ENCODE measurements around the gene ACMSD. TPM values are rescaled to one million over a fixed set of nuclear protein-coding genes. Genes with fewer than 3 reads are reported as not detected.

ACMSD gene
- total and polyA plus RNA-seq, 3 experiments from 2014 or later = not detected

- DNase-seq = no peak
- Mint-ChIP-seq H3K27ac (no peak overlapping the region), H3K27me3 (peaks cover 4 to 13% of the 10 kb centered on the region in 2 donors), H3K9me3 (peaks cover 0 to 7% (median 4%) of the 10 kb centered on the region in 5 donors), H3K4me1 (no peaks in the 10 kb centered on the region), H3K36me3 (peaks cover 0 to 16% (median 0%) of the 10 kb centered on the region in 3 donors), H3K4me3 (no peak overlapping the region)
- H3K9me3 ChIP-seq (ENCODE audit: low read length) = no peaks in the 10 kb centered on the region
- no peaks in the 10 kb centered on the region for H3K36me3 ChIP-seq (ENCODE audit: insufficient read depth, low read length)
- POLR2A ChIA-PET = no interaction called here
- H3K27me3 ChIP-seq (ENCODE audit: insufficient read depth, low read length, poor library complexity, severe bottlenecking) = no peaks in the 10 kb centered on the region
- no peaks in the 10 kb centered on the region for H3K4me1 ChIP-seq (ENCODE audit: insufficient read depth, low read length)
- H3K27ac ChIP-seq (ENCODE audit: low read depth, low read length) = no peak overlapping the region
- no peak overlapping the region for H3K4me3 ChIP-seq (ENCODE audit: low read length)
- CTCF ChIA-PET = no interaction called here
Measured at GRCh38 chr2:134852518-134852917, 14.1 kb downstream of the ACMSD start.

GRCh38 chr2:134855709-134856108, 17.3 kb downstream of the ACMSD start:
- Mint-ChIP-seq H3K9me3 (no peaks in the 10 kb centered on the region), H3K4me3 (no peak overlapping the region), H3K27ac (no peak overlapping the region), H3K4me1 (no peaks in the 10 kb centered on the region), H3K27me3 (peaks cover 8 to 13% of the 10 kb centered on the region in 2 donors), H3K36me3 (peaks cover 0 to 7% (median 0%) of the 10 kb centered on the region in 3 donors)
- Histone ChIP-seq H3K9me3 (ENCODE audit: low read length) (no peaks in the 10 kb centered on the region), H3K4me1 (ENCODE audit: insufficient read depth, low read length) (no peaks in the 10 kb centered on the region), H3K27ac (ENCODE audit: low read depth, low read length) (no peak overlapping the region), H3K4me3 (ENCODE audit: low read length) (no peak overlapping the region), H3K36me3 (ENCODE audit: insufficient read depth, low read length) (no peaks in the 10 kb centered on the region), H3K27me3 (ENCODE audit: insufficient read depth, low read length, poor library complexity, severe bottlenecking) (no peaks in the 10 kb centered on the region)
- no peak for DNase-seq
- POLR2A ChIA-PET = no interaction called here
- CTCF ChIA-PET = no interaction called here

- Mint-ChIP-seq H3K9me3 (no peaks in the 10 kb centered on the region), H3K4me3 (no peak overlapping the region), H3K27me3 (peaks cover 0 to 4% of the 10 kb centered on the region in 2 donors), H3K27ac (no peak overlapping the region), H3K36me3 (peaks cover 0 to 4% (median 0%) of the 10 kb centered on the region in 3 donors), H3K4me1 (no peaks in the 10 kb centered on the region)
- ChIA-PET CTCF (no interaction called here), POLR2A (no interaction called here)
- Histone ChIP-seq H3K27me3 (ENCODE audit: insufficient read depth, low read length, poor library complexity, severe bottlenecking) (no peaks in the 10 kb centered on the region), H3K36me3 (ENCODE audit: insufficient read depth, low read length) (no peaks in the 10 kb centered on the region), H3K4me3 (ENCODE audit: low read length) (no peak overlapping the region), H3K9me3 (ENCODE audit: low read length) (no peaks in the 10 kb centered on the region), H3K4me1 (ENCODE audit: insufficient read depth, low read length) (no peaks in the 10 kb centered on the region), H3K27ac (ENCODE audit: low read depth, low read length) (no peak overlapping the region)
- DNase-seq = no peak
Measured at GRCh38 chr2:134858245-134858644, 19.8 kb downstream of the ACMSD start.

DNA sequence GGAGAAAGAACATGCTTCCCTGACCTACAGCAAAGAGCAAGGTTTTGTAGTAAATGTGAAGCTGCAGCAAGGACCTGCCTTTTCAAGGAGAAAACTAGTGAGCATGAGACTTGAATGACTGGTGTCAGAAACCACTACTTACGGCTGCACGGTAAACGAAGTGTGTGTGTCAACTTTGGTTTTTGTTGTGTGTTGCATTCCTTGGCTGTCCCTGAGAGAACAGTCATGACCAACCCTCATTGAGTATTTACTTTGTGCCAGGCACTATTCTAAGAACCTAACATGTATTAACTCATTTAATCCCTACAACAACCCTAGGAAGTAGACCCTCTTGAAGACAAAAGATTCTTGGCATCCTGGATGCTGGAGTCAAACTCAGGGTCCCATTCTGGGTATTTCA, 22.8 kb downstream of the ACMSD start:
- Histone ChIP-seq H3K4me1 (ENCODE audit: insufficient read depth, low read length) (no peaks in the 10 kb centered on the region), H3K4me3 (ENCODE audit: low read length) (no peak overlapping the region), H3K27ac (ENCODE audit: low read depth, low read length) (no peak overlapping the region), H3K27me3 (ENCODE audit: insufficient read depth, low read length, poor library complexity, severe bottlenecking) (no peaks in the 10 kb centered on the region), H3K36me3 (ENCODE audit: insufficient read depth, low read length) (no peaks in the 10 kb centered on the region), H3K9me3 (ENCODE audit: low read length) (no peaks in the 10 kb centered on the region)
- no peak for DNase-seq
- ChIA-PET CTCF (no interaction called here), POLR2A (no interaction called here)
- H3K4me3 Mint-ChIP-seq = no peak overlapping the region
- peaks cover 0 to 4% of the 10 kb centered on the region in 2 donors for H3K27me3 Mint-ChIP-seq
- H3K27ac Mint-ChIP-seq = no peak overlapping the region
- H3K9me3 Mint-ChIP-seq = no peaks in the 10 kb centered on the region
- H3K4me1 Mint-ChIP-seq = no peaks in the 10 kb centered on the region
- no peaks in the 10 kb centered on the region for H3K36me3 Mint-ChIP-seq

DNA sequence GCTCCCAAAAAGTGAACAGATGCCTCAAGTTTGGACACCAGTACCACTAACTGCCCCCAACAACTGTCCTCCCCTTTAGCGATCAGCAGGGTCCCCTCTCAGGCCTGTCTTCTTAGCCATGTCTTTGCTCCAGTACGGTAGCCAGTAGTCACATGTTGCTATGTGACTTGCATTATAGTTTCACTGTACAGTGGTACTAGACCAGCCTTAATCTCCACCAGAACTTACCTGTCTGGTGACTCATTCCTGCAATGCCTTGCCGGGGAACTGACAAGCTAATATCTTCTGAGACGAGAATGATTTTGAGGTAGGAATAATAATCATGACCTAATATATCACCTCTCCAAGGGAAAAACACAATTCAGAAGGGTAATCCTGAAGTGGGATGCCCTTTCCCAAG, 23.7 kb downstream of the ACMSD start:
- ChIA-PET POLR2A (no interaction called here), CTCF (no interaction called here)
- Histone ChIP-seq H3K36me3 (ENCODE audit: insufficient read depth, low read length) (no peaks in the 10 kb centered on the region), H3K4me3 (ENCODE audit: low read length) (no peak overlapping the region), H3K27ac (ENCODE audit: low read depth, low read length) (no peak overlapping the region), H3K4me1 (ENCODE audit: insufficient read depth, low read length) (no peaks in the 10 kb centered on the region), H3K27me3 (ENCODE audit: insufficient read depth, low read length, poor library complexity, severe bottlenecking) (no peaks in the 10 kb centered on the region), H3K9me3 (ENCODE audit: low read length) (no peaks in the 10 kb centered on the region)
- H3K9me3 Mint-ChIP-seq = no peaks in the 10 kb centered on the region
- no peaks in the 10 kb centered on the region for H3K36me3 Mint-ChIP-seq
- no peak overlapping the region for H3K4me3 Mint-ChIP-seq
- no peak overlapping the region for H3K27ac Mint-ChIP-seq
- no peaks in the 10 kb centered on the region for H3K4me1 Mint-ChIP-seq
- no peak for DNase-seq
- peaks cover 0 to 4% of the 10 kb centered on the region in 2 donors for H3K27me3 Mint-ChIP-seq

- no peaks in the 10 kb centered on the region for H3K27me3 ChIP-seq (ENCODE audit: insufficient read depth, low read length, poor library complexity, severe bottlenecking)
- Mint-ChIP-seq H3K4me1 (no peaks in the 10 kb centered on the region), H3K36me3 (no peaks in the 10 kb centered on the region), H3K4me3 (no peak overlapping the region), H3K27ac (no peak overlapping the region), H3K27me3 (peaks cover 0 to 4% of the 10 kb centered on the region in 2 donors), H3K9me3 (no peaks in the 10 kb centered on the region)
- CTCF ChIA-PET = no interaction called here
- H3K4me3 ChIP-seq (ENCODE audit: low read length) = no peak overlapping the region
- H3K4me1 ChIP-seq (ENCODE audit: insufficient read depth, low read length) = no peaks in the 10 kb centered on the region
- H3K9me3 ChIP-seq (ENCODE audit: low read length) = no peaks in the 10 kb centered on the region
- no peak for DNase-seq
- H3K36me3 ChIP-seq (ENCODE audit: insufficient read depth, low read length) = no peaks in the 10 kb centered on the region
- POLR2A ChIA-PET = no interaction called here
- no peak overlapping the region for H3K27ac ChIP-seq (ENCODE audit: low read depth, low read length)
Measured at GRCh38 chr2:134862674-134863073, 24.3 kb downstream of the ACMSD start.

DNA sequence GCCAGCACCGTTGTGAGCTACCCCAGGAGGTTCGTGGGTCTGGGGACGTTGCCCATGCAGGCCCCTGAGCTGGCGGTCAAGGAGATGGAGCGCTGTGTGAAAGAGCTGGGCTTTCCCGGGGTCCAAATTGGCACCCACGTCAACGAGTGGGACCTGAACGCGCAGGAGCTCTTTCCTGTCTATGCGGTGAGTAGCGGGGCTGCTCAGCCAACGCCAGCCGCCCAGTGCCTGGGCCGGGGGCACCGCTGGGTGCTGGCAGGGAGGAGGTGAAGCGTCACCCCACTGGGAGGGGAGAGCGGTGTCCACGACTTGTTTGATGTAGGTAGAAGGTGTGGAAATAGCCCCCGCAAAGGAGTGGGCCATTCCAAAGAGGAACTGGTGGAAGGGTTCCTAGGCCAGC, 25.0 kb downstream of the ACMSD start:
- no peaks in the 10 kb centered on the region for H3K9me3 ChIP-seq (ENCODE audit: low read length)
- no peak overlapping the region for H3K27ac ChIP-seq (ENCODE audit: low read depth, low read length)
- Mint-ChIP-seq H3K4me3 (no peak overlapping the region), H3K27me3 (peaks cover 0 to 5% of the 10 kb centered on the region in 2 donors), H3K4me1 (no peaks in the 10 kb centered on the region), H3K36me3 (no peaks in the 10 kb centered on the region), H3K9me3 (no peaks in the 10 kb centered on the region), H3K27ac (no peak overlapping the region)
- POLR2A ChIA-PET = no interaction called here
- no peaks in the 10 kb centered on the region for H3K27me3 ChIP-seq (ENCODE audit: insufficient read depth, low read length, poor library complexity, severe bottlenecking)
- CTCF ChIA-PET = no interaction called here
- no peaks in the 10 kb centered on the region for H3K36me3 ChIP-seq (ENCODE audit: insufficient read depth, low read length)
- H3K4me1 ChIP-seq (ENCODE audit: insufficient read depth, low read length) = no peaks in the 10 kb centered on the region
- DNase-seq = no peak
- H3K4me3 ChIP-seq (ENCODE audit: low read length) = no peak overlapping the region

- Histone ChIP-seq H3K36me3 (ENCODE audit: insufficient read depth, low read length) (no peaks in the 10 kb centered on the region), H3K27ac (ENCODE audit: low read depth, low read length) (no peak overlapping the region), H3K4me3 (ENCODE audit: low read length) (no peak overlapping the region), H3K9me3 (ENCODE audit: low read length) (no peaks in the 10 kb centered on the region), H3K4me1 (ENCODE audit: insufficient read depth, low read length) (no peaks in the 10 kb centered on the region), H3K27me3 (ENCODE audit: insufficient read depth, low read length, poor library complexity, severe bottlenecking) (no peaks in the 10 kb centered on the region)
- no peak for DNase-seq
- CTCF ChIA-PET = no interaction called here
- Mint-ChIP-seq H3K27ac (no peak overlapping the region), H3K4me1 (no peaks in the 10 kb centered on the region), H3K9me3 (no peaks in the 10 kb centered on the region), H3K27me3 (peaks cover 0 to 2% of the 10 kb centered on the region in 2 donors), H3K4me3 (no peak overlapping the region), H3K36me3 (no peaks in the 10 kb centered on the region)
- POLR2A ChIA-PET = no interaction called here
Measured at GRCh38 chr2:134865067-134865787, 26.8 kb downstream of the ACMSD start.

All from CD8-positive, alpha-beta memory T cell (primary cell).